OCI-LY3 (cell line): ENCODE data around the gene UNC13B.

Experiments
- H2AFZ ChIP-seq: fragments of 200-600, 300-600 bp; shearing (Covaris generic); 2 replicates; pipeline ENCODE4 v1.6.0; 2014; ENCODE audit warnings: antibody characterized with exemption, low read depth, low read length
- H3K27ac ChIP-seq: fragments of 200-600, 300-600 bp; sonication (generic); 2 replicates; pipeline ENCODE4 v1.5.1; 2014; ENCODE audit warnings: mild to moderate bottlenecking, low read length, moderate library complexity, mixed read lengths
- H3K27me3 ChIP-seq: fragments of 200-600, 300-600 bp; sonication (generic); 2 replicates; pipeline ENCODE4 v1.6.1; 2014; ENCODE audit warnings: low read depth, low read length, mixed read lengths
- H3K36me3 ChIP-seq: fragments of 200-600, 300-600 bp; sonication (generic); replicated peaks from 2 replicates; pipeline ENCODE3; 2014; ENCODE audit warnings: low read depth, low read length, mixed read lengths
- H3K4me1 ChIP-seq: fragments of 300-600, 200-600 bp; sonication (generic); 2 replicates; pipeline ENCODE4 v1.6.1; 2014; ENCODE audit warnings: low read length, mixed read lengths
- H3K4me2 ChIP-seq: fragments of 200-600, 300-600 bp; sonication (generic); 2 replicates; pipeline ENCODE4 v1.6.1; 2014; ENCODE audit warnings: low read length, mixed read lengths
- H3K4me3 ChIP-seq: fragments of 300-600, 200-600 bp; sonication (generic); 2 replicates; pipeline ENCODE4 v1.5.1; 2014; ENCODE audit warnings: antibody characterized with exemption, mild to moderate bottlenecking, low read length, moderate library complexity
- H3K79me2 ChIP-seq: fragments of 300-600, 200-600 bp; shearing (Covaris generic); 2 replicates; pipeline ENCODE4 v1.6.1; 2014; ENCODE audit warnings: mild to moderate bottlenecking, low read length, mixed read lengths
- H3K9ac ChIP-seq: fragments of 300-600, 200-600 bp; shearing (Covaris generic); 2 replicates; pipeline ENCODE4 v1.6.0; 2014; ENCODE audit warnings: mild to moderate bottlenecking, low read length, moderate library complexity
- H3K9me3 ChIP-seq: fragments of 200-600, 300-600 bp; shearing (Covaris generic); 2 replicates; pipeline ENCODE4 v1.6.1; 2014; ENCODE audit warnings: low read length, mixed read lengths; ENCODE audit not compliant: insufficient read depth
- H4K20me1 ChIP-seq: fragments of 200-600, 300-600 bp; sonication (generic); 2 replicates; pipeline ENCODE4 v1.6.1; 2016; ENCODE audit warnings: low read length, mixed read lengths; ENCODE audit not compliant: insufficient read depth
- CTCF ChIP-seq: fragments of 200-600, 300-600 bp; sonication (generic); IDR thresholded peaks from 2 replicates; pipeline ENCODE4 v1.5.1; 2014; ENCODE audit warnings: antibody characterized with exemption, low read length, low read depth
- EZH2phosphoT487 ChIP-seq: fragments of 200-600 bp; shearing (Covaris generic); IDR thresholded peaks from 2 replicates; pipeline ENCODE4 v1.6.1; 2018; ENCODE audit warnings: antibody characterized with exemption, mixed run types, low read depth

UNC13B gene

GRCh38 chr9:35134920-35135319, 26.9 kb upstream of the UNC13B start:
- H2AFZ ChIP-seq = no peak overlapping the region
- no peak for TF ChIP-seq EZH2phosphoT487
- no peak for TF ChIP-seq CTCF
- H3K9me3 ChIP-seq = no peaks in the 10 kb centered on the region
- H3K36me3 ChIP-seq = no peaks in the 10 kb centered on the region
- no peak overlapping the region for H3K27ac ChIP-seq
- H3K4me3 ChIP-seq = no peak overlapping the region
- H3K4me1 ChIP-seq = no peaks in the 10 kb centered on the region
- H3K4me2 ChIP-seq = no peak overlapping the region
- no peaks in the 10 kb centered on the region for H4K20me1 ChIP-seq
- H3K79me2 ChIP-seq = no peaks in the 10 kb centered on the region
- H3K9ac ChIP-seq = no peak overlapping the region
- H3K27me3 ChIP-seq = no peaks in the 10 kb centered on the region

GRCh38 chr9:35135988-35136387, 25.8 kb upstream of the UNC13B start:
- peaks cover under 1% of the 10 kb centered on the region for H3K36me3 ChIP-seq
- H3K9me3 ChIP-seq = no peaks in the 10 kb centered on the region
- no peak overlapping the region for H3K9ac ChIP-seq
- H3K4me3 ChIP-seq = no peak overlapping the region
- no peaks in the 10 kb centered on the region for H3K4me1 ChIP-seq
- no peak for TF ChIP-seq CTCF
- no peaks in the 10 kb centered on the region for H3K27me3 ChIP-seq
- H3K27ac ChIP-seq = no peak overlapping the region
- no peak overlapping the region for H3K4me2 ChIP-seq
- no peaks in the 10 kb centered on the region for H3K79me2 ChIP-seq
- H4K20me1 ChIP-seq = no peaks in the 10 kb centered on the region
- no peak overlapping the region for H2AFZ ChIP-seq

GRCh38 chr9:35136866-35137265, 24.9 kb upstream of the UNC13B start:
- H3K4me2 ChIP-seq = no peak overlapping the region
- H3K79me2 ChIP-seq = no peaks in the 10 kb centered on the region
- H3K4me1 ChIP-seq = no peaks in the 10 kb centered on the region
- no peaks in the 10 kb centered on the region for H3K27me3 ChIP-seq
- H3K27ac ChIP-seq = no peak overlapping the region
- no peak overlapping the region for H3K9ac ChIP-seq
- peaks cover 2% of the 10 kb centered on the region for H3K36me3 ChIP-seq
- peaks cover 3% of the 10 kb centered on the region; the same call in 1 of the 2 replicates for H3K9me3 ChIP-seq
- no peak overlapping the region for H2AFZ ChIP-seq
- no peak for TF ChIP-seq CTCF
- no peak for TF ChIP-seq EZH2phosphoT487
- no peaks in the 10 kb centered on the region for H4K20me1 ChIP-seq
- no peak overlapping the region for H3K4me3 ChIP-seq

- Histone ChIP-seq H3K4me3 (no peak overlapping the region), H3K4me1 (no peaks in the 10 kb centered on the region), H3K9me3 (peaks cover 20% of the 10 kb centered on the region), H2AFZ (no peak overlapping the region), H3K27ac (no peak overlapping the region), H3K27me3 (no peaks in the 10 kb centered on the region), H3K4me2 (no peak overlapping the region), H4K20me1 (no peaks in the 10 kb centered on the region), H3K79me2 (no peaks in the 10 kb centered on the region), H3K36me3 (peaks cover 2% of the 10 kb centered on the region), H3K9ac (no peak overlapping the region)
- TF ChIP-seq CTCF (no peak), EZH2phosphoT487 (no peak)
Observed at GRCh38 chr9:35140093-35140492, 21.7 kb upstream of the UNC13B start.
